HepG2 (cell line): ENCODE data around the gene ACSS1. TPM values are rescaled to one million over a fixed set of nuclear protein-coding genes. Genes with fewer than 3 reads are reported as not detected.

ENCODE experiments used
- ATF7 ChIP-seq, 2 experiments: fragments of 450-650 bp in 1 of 2; sonication (generic) in 1 of 2; formaldehyde crosslinking in 1 of 2; IDR thresholded peaks; 2 replicates each; pipeline versions ENCODE4 v1.4.0 to v1.6.1; 2016 to 2020; ENCODE audit warnings: antibody characterized with exemption in 1 of 2, mild to moderate bottlenecking in 1 of 2, missing genetic modification reagents in 1 of 2
- CCDC6 ChIP-seq: sonication (generic); formaldehyde crosslinking; IDR thresholded peaks from 2 replicates; pipeline ENCODE4 v1.8.1; 2022; ENCODE audit warnings: mild to moderate bottlenecking, missing genetic modification reagents, moderate library complexity
- CENPBD1 ChIP-seq: sonication (generic); formaldehyde crosslinking; IDR thresholded peaks from 2 replicates; pipeline ENCODE4 v1.8.0; 2022; ENCODE audit warnings: missing genetic modification reagents, low read depth, mild to moderate bottlenecking, borderline replicate concordance
- ERF ChIP-seq: IDR thresholded peaks from 2 replicates; pipeline ENCODE4 v1.6.1; 2018; ENCODE audit warnings: missing biosample characterization, missing genetic modification reagents
- JUN ChIP-seq: sonication (generic); formaldehyde crosslinking; IDR thresholded peaks from 2 replicates; pipeline ENCODE4 v1.4.0; 2020; ENCODE audit warnings: mild to moderate bottlenecking, missing genetic modification reagents
- LBX2 ChIP-seq: sonication (generic); formaldehyde crosslinking; IDR thresholded peaks from 2 replicates; pipeline ENCODE4 v1.5.0; 2020; ENCODE audit warnings: missing genetic modification reagents, mild to moderate bottlenecking, borderline replicate concordance
- PBX2 ChIP-seq: IDR thresholded peaks from 2 replicates; pipeline ENCODE4 v1.6.1; 2016; ENCODE audit warnings: control low read depth
- SETDB1 ChIP-seq: sonication (generic); formaldehyde crosslinking; IDR thresholded peaks from 2 replicates; pipeline ENCODE4 v1.5.1; 2020; ENCODE audit warnings: missing genetic modification reagents, mild to moderate bottlenecking, borderline replicate concordance
- SP5 ChIP-seq: IDR thresholded peaks from 2 replicates; pipeline ENCODE4 v1.6.1; 2016; ENCODE audit warnings: low read depth, borderline replicate concordance
- TEAD3 ChIP-seq: optimal IDR thresholded peaks from 2 replicates; pipeline ENCODE3; 2016; ENCODE audit warnings: borderline replicate concordance
- ZMAT5 ChIP-seq: sonication (generic); formaldehyde crosslinking; IDR thresholded peaks from 2 replicates; pipeline ENCODE4 v1.5.0; 2020; ENCODE audit warnings: mild to moderate bottlenecking, low read depth, missing genetic modification reagents, borderline replicate concordance
- ZNF124 ChIP-seq: sonication (generic); formaldehyde crosslinking; IDR thresholded peaks from 2 replicates; pipeline ENCODE4 v1.4.0; 2020; ENCODE audit warnings: missing genetic modification reagents
- ZNF512B ChIP-seq: sonication (generic); formaldehyde crosslinking; IDR thresholded peaks from 2 replicates; pipeline ENCODE4 v1.5.1; 2020; ENCODE audit warnings: missing genetic modification reagents, mild to moderate bottlenecking, borderline replicate concordance
- ZNF616 ChIP-seq: sonication (generic); formaldehyde crosslinking; IDR thresholded peaks from 2 replicates; pipeline ENCODE4 v1.5.0; 2020; ENCODE audit warnings: low read depth, mild to moderate bottlenecking, missing genetic modification reagents
- ZNF674 ChIP-seq: sonication (generic); formaldehyde crosslinking; IDR thresholded peaks from 2 replicates; pipeline ENCODE4 v1.5.0; 2020; ENCODE audit warnings: low read depth, mild to moderate bottlenecking, missing genetic modification reagents
- ZNF704 ChIP-seq: sonication (generic); formaldehyde crosslinking; IDR thresholded peaks from 2 replicates; pipeline ENCODE4 v1.8.1; 2023; ENCODE audit warnings: mild to moderate bottlenecking, inconsistent platforms, moderate library complexity, missing genetic modification reagents, borderline replicate concordance
- ZSCAN22 ChIP-seq: sonication (generic); formaldehyde crosslinking; IDR thresholded peaks from 2 replicates; pipeline ENCODE4 v1.4.0; 2020; ENCODE audit warnings: mild to moderate bottlenecking, missing genetic modification reagents
- polyA plus RNA-seq, 8 experiments: library from polyadenylated mRNA; depleted of rRNA in 3 of 8; stranded (reverse) in 7 of 8; unstranded in 1 of 8; fragments of >200 nt; fragmentation: Illumina TruSeq in 4 of 8; extraction: Trizol in 4 of 8; gene quantifications; 2 replicates each; pipeline versions ENCODE4 v1.2.1 to v1.2.3, GENCODE V29; 2011 to 2016; ENCODE audit warnings: low read depth in 4 of 8, missing spikeins in 1 of 8, mixed read lengths in 1 of 8; ENCODE audit not compliant: insufficient read depth in 1 of 8
- total RNA-seq, 5 experiments: library from RNA; depleted of rRNA; stranded (reverse); fragments of >200 nt; fragmentation: Illumina TruSeq; extraction: Trizol; gene quantifications; 2 replicates each; pipeline ENCODE4 v1.2.3, GENCODE V29; 2016; ENCODE audit warnings: low read depth in 1 of 5

The ACSS1 gene
- total and polyA plus RNA-seq, 2 of the 13 experiments (the other 11 are each of a cell fraction or from before 2014, with no cell fraction given), result 15.2 to 41.6 TPM

- no peak for TF ChIP-seq ZMAT5 (CRISPR knock-in tag)
- TF ChIP-seq ATF7 (IDR thresholded peaks at IDR 0.05), result no peak
- peak; percentile 73; the same call in 1 of the 2 replicates for TF ChIP-seq ATF7 (CRISPR knock-in tag; IDR thresholded peaks at IDR 0.05)
- TF ChIP-seq CENPBD1 (CRISPR knock-in tag), result no peak
- no peak for TF ChIP-seq ZNF124
- 0 out of 2 replicates have a peak, but pooled peaks have one; percentile 55 for TF ChIP-seq LBX2 (CRISPR knock-in tag)
- TF ChIP-seq JUN, result no peak
- TF ChIP-seq ZNF704 (CRISPR knock-in tag), result peak; percentile 85; the same call in 1 of the 2 replicates
- peak; percentile 62; the same call in 1 of the 2 replicates for TF ChIP-seq ZSCAN22 (CRISPR knock-in tag)
- TF ChIP-seq PBX2 (CRISPR knock-in tag), result no peak
- no peak for TF ChIP-seq SETDB1
- no peak for TF ChIP-seq ZNF616
- TF ChIP-seq ZNF674, result 0 out of 2 replicates have a peak, but pooled peaks have one; percentile 79
- 0 out of 2 replicates have a peak, but pooled peaks have one; percentile 12 for TF ChIP-seq SP5 (CRISPR knock-in tag)
- 0 out of 2 replicates have a peak, but pooled peaks have one; percentile 12 for TF ChIP-seq ZNF512B (CRISPR knock-in tag)
- no peak for TF ChIP-seq TEAD3 (CRISPR knock-in tag)
- TF ChIP-seq ERF (CRISPR knock-in tag), result no peak; the same call in 1 of the 2 replicates
- 0 out of 2 replicates have a peak, but pooled peaks have one; percentile 74 for TF ChIP-seq CCDC6 (CRISPR knock-in tag)
Measured at GRCh38 chr20:25057234-25058050, 497 bp downstream of the ACSS1 start (continued).
